Endothelial cell of umbilical vein (primary cell): ENCODE results near the gene MYO5B. TPM values are rescaled to one million over a fixed set of nuclear protein-coding genes. Genes with fewer than 3 reads are reported as not detected.

Experiments
- BruUV-seq: library from RNA; stranded (reverse); fragments of 400-500 nt; replicated peaks from 2 replicates; lab custom pipeline; 2021; lab: Mats Ljungman, UMichigan
- CTCF ChIA-PET: fragments of 300-600, 350-600 bp; sonication (Branson Sonifier 250); formaldehyde crosslinking; loops from one replicate; lab custom pipeline; 2021; ENCODE audit warnings: antibody characterized with exemption, inconsistent platforms; lab: Charles Lee
- POLR2A ChIA-PET: fragments of 300-600, 350-600 bp; sonication (Branson Sonifier 250); formaldehyde crosslinking; loops from one replicate; lab custom pipeline; 2021; ENCODE audit warnings: antibody characterized with exemption, inconsistent platforms; lab: Charles Lee
- DNase-seq: peaks from one replicate; pipeline ENCODE4 v3.0.0-alpha.2; 2011; ENCODE audit warnings: low read depth, low spot score
- FAIRE-seq: peaks from 2 replicates; lab custom pipeline; 2011; peaks lifted over from hg19 to GRCh38; lab: Jason Lieb, UNC
- H2AFZ ChIP-seq: 2 replicates; pipeline ENCODE4 v1.6.0; 2012; ENCODE audit warnings: low read depth, low read length, control low read depth, inconsistent platforms
- H3K27ac ChIP-seq: 2 replicates; pipeline ENCODE4 v1.5.1; 2011; ENCODE audit warnings: low read depth, mild to moderate bottlenecking, control low read depth, low read length, moderate library complexity; ENCODE audit not compliant: insufficient read depth
- H3K27me3 ChIP-seq, 2 experiments: 2 replicates each; pipeline versions ENCODE4 v1.6.0 to v1.6.1; 2011; ENCODE audit warnings: low read length in 2 of 2, mixed read lengths in 1 of 2; ENCODE audit not compliant: control insufficient read depth in 2 of 2, insufficient read depth in 2 of 2
- H3K36me3 ChIP-seq, 2 experiments: 2 replicates in 1 of 2; 3 replicates in 1 of 2; pipeline ENCODE4 v1.5.1; 2011; ENCODE audit warnings: low read length in 2 of 2, mild to moderate bottlenecking in 1 of 2, moderate library complexity in 1 of 2; ENCODE audit not compliant: control insufficient read depth in 2 of 2, insufficient read depth in 2 of 2; ENCODE audit errors: extremely low read depth in 1 of 2
- H3K4me1 ChIP-seq: 3 replicates; pipeline ENCODE4 v1.5.1; 2011; ENCODE audit warnings: mild to moderate bottlenecking, low read length; ENCODE audit not compliant: control insufficient read depth, insufficient read depth; ENCODE audit errors: extremely low read depth
- H3K4me2 ChIP-seq: 2 replicates; pipeline ENCODE4 v1.6.1; 2011; ENCODE audit warnings: low read length, control low read depth, mixed read lengths; ENCODE audit not compliant: insufficient read depth
- H3K4me3 ChIP-seq, 3 experiments: fragments of 200-600 bp in 1 of 3; sonication (generic), shearing (Covaris generic) in 1 of 3; replicated peaks in 1 of 3; 2 replicates each; pipeline ENCODE4 v1.5.1; 2011 to 2016; ENCODE audit warnings: control low read depth in 3 of 3, low read length in 3 of 3, mild to moderate bottlenecking in 2 of 3, inconsistent platforms in 1 of 3, low read depth in 1 of 3, moderate library complexity in 1 of 3; ENCODE audit not compliant: insufficient read depth in 1 of 3
- H3K79me2 ChIP-seq: 2 replicates; pipeline ENCODE4 v1.6.0; 2012; ENCODE audit warnings: low read length, inconsistent platforms; ENCODE audit not compliant: control insufficient read depth, insufficient read depth
- H3K9ac ChIP-seq: replicated peaks from 2 replicates; pipeline ENCODE3; 2011; ENCODE audit warnings: low read length, control low read depth; ENCODE audit not compliant: insufficient read depth; ENCODE audit errors: extremely low read depth
- H3K9me1 ChIP-seq: replicated peaks from 3 replicates; pipeline ENCODE4 v1.6.0; 2011; ENCODE audit warnings: mild to moderate bottlenecking, low read length; ENCODE audit not compliant: control insufficient read depth, insufficient read depth; ENCODE audit errors: extremely low read depth
- H3K9me3 ChIP-seq: replicated peaks from 2 replicates; pipeline ENCODE4 v1.5.1; 2012; ENCODE audit warnings: low read length, inconsistent platforms; ENCODE audit not compliant: control insufficient read depth, insufficient read depth
- H4K20me1 ChIP-seq: replicated peaks from 2 replicates; pipeline ENCODE3; 2011; ENCODE audit warnings: mild to moderate bottlenecking, low read length; ENCODE audit not compliant: control insufficient read depth, insufficient read depth; ENCODE audit errors: extremely low read depth
- EZH2 ChIP-seq: IDR thresholded peaks from 2 replicates; pipeline ENCODE4 v1.6.1; 2012; ENCODE audit warnings: borderline replicate concordance, low read depth, mild to moderate bottlenecking, moderate library complexity, low read length, inconsistent platforms; ENCODE audit not compliant: severe bottlenecking
- FOS ChIP-seq: IDR thresholded peaks from 2 replicates; pipeline ENCODE4 v1.6.1; 2011; ENCODE audit warnings: mild to moderate bottlenecking, low read length, moderate library complexity, borderline replicate concordance; ENCODE audit not compliant: insufficient read depth
- GATA2 ChIP-seq: IDR thresholded peaks from 2 replicates; pipeline ENCODE4 v1.7.0; 2011; ENCODE audit warnings: low read depth, mild to moderate bottlenecking, moderate library complexity, mixed read lengths, low read length; ENCODE audit not compliant: insufficient read length, insufficient read depth
- JUN ChIP-seq: IDR thresholded peaks from 2 replicates; pipeline ENCODE4 v1.6.1; 2011; ENCODE audit warnings: borderline replicate concordance, low read depth; ENCODE audit not compliant: insufficient read length, insufficient read depth
- MAX ChIP-seq: IDR thresholded peaks from 2 replicates; pipeline ENCODE4 v1.6.1; 2011; ENCODE audit not compliant: insufficient read depth, insufficient read length
- MYC ChIP-seq: IDR thresholded peaks from one replicate; pipeline ENCODE4 v1.6.1; 2011; ENCODE audit warnings: mild to moderate bottlenecking, low read depth, low read length
- POLR2A ChIP-seq: IDR thresholded peaks from 2 replicates; pipeline ENCODE4 v1.6.1; 2012; ENCODE audit warnings: low read depth, mild to moderate bottlenecking, control low read depth, low read length
- POLR2AphosphoS5 ChIP-seq: IDR thresholded peaks from 2 replicates; pipeline ENCODE4 v1.6.1; 2012; ENCODE audit warnings: low read depth, mild to moderate bottlenecking, control low read depth, low read length, moderate library complexity; ENCODE audit not compliant: insufficient read depth
- dilution Hi-C: fragments of 300-500 bp; cut with MboI; formaldehyde crosslinking; loops from one replicate; pipeline ENCODE4 v1.15.0; 2019; ENCODE audit warnings: low sequenced_read_pairs; ENCODE audit not compliant: extremely low pct_ligation_motif_present
- intact Hi-C: fragments of 100-400 bp; cut with micrococcal nuclease; formaldehyde crosslinking; loops from one replicate; pipeline ENCODE4 v1.10.0; 2022
- polyA plus RNA-seq, 4 experiments: library from polyadenylated mRNA; depleted of rRNA in 3 of 4; stranded (reverse) in 3 of 4; unstranded in 1 of 4; fragments of >200 nt; gene quantifications; 2 replicates each; pipeline versions ENCODE4 v1.2.1 to v1.2.3, GENCODE V29; 2011 to 2012; ENCODE audit warnings: missing spikeins in 1 of 4
- total RNA-seq: library from RNA; stranded (reverse); gene quantifications from 2 replicates; pipeline ENCODE4 v1.2.3, GENCODE V29; 2021
- TF ChIP-seq, protein P1 (sequence below), 2 donors: IDR thresholded peaks; 1 replicate in 1 of 2; 2 replicates in 1 of 2; pipeline ENCODE4 v1.5.1; 2011; ENCODE audit warnings: low read length in 2 of 2, mild to moderate bottlenecking in 2 of 2, moderate library complexity in 2 of 2, control low read depth in 1 of 2, inconsistent platforms in 1 of 2, low read depth in 1 of 2; ENCODE audit not compliant: insufficient read depth in 1 of 2; ENCODE audit errors: extremely low read depth in 1 of 2

MYO5B gene
- total and polyA plus RNA-seq, 2 donors (not counting 3 experiments of a cell fraction or from before 2014, with no cell fraction given), result 0.54 to 1.1 TPM

DNA sequence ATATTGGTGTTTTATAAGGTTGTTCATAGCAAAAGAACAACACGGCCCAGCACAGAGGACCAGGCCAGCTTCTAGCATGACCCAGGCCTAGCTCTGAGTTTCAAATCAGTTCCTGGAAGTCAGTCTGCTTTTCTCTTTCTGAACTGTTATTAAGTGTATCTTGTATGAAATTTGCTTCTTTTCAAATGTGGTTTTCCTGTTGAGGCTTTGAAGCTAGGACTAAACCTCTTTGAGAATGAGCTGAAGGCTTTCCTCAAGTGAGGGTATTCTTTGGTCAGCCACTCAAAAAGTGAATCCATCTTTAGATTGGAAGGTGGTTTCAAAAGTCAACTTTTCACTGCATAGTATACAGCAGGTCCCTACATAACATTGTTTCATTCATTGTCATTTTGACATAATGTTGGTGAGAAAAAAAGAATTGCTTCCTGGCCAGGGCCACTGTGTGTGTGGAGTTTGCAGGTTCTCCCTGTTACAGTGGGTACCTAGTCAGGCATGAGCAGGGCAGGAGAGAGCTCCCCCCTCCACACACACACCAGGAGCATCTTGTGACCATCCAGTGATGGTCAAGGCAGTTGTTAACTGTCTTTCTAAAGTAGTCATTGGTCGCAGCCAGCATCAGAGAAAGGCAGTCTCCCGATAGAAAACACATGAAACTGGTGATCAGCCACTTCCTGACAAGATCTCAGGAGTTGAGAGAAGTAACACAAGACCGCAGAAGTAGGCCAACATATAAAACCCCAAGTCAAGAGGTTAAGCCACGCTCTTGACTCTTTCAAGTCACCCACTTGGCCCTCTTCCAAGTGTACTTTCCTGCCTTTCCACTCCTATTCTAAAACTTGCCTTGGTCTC, 374.9 kb downstream of the MYO5B start:
- Histone ChIP-seq H3K9me1 (no peaks in the 10 kb centered on the region), H3K4me1 (no peaks in the 10 kb centered on the region), H3K36me3 (no peaks in the 10 kb centered on the region), H3K79me2 (no peaks in the 10 kb centered on the region), H3K27me3 (no peaks in the 10 kb centered on the region), H2AFZ (no peak overlapping the region), H4K20me1 (no peaks in the 10 kb centered on the region), H3K9me3 (no peaks in the 10 kb centered on the region), H3K27ac (no peak overlapping the region), H3K9ac (no peak overlapping the region), H3K4me2 (no peak overlapping the region), H3K4me3 (no peak overlapping the region)
- BruUV-seq, result no TSS peak
- DNase-seq, result no peak
- ChIA-PET CTCF (interaction anchor here (2.2 kb wide), 1 partner anchor 39 kb away, joined by 9 read pairs; no protein-coding TSS in a partner anchor), POLR2A (no interaction called here)
- intact Hi-C loops (no loop called here), dilution Hi-C loops (no loop called here)
- no peak for FAIRE-seq
- TF ChIP-seq MYC (no peak), JUN (no peak), EZH2 (no peak), GATA2 (no peak), POLR2AphosphoS5 (no peak), POLR2A (no peak), FOS (no peak), MAX (no peak)
- TF ChIP-seq, protein P1, sequence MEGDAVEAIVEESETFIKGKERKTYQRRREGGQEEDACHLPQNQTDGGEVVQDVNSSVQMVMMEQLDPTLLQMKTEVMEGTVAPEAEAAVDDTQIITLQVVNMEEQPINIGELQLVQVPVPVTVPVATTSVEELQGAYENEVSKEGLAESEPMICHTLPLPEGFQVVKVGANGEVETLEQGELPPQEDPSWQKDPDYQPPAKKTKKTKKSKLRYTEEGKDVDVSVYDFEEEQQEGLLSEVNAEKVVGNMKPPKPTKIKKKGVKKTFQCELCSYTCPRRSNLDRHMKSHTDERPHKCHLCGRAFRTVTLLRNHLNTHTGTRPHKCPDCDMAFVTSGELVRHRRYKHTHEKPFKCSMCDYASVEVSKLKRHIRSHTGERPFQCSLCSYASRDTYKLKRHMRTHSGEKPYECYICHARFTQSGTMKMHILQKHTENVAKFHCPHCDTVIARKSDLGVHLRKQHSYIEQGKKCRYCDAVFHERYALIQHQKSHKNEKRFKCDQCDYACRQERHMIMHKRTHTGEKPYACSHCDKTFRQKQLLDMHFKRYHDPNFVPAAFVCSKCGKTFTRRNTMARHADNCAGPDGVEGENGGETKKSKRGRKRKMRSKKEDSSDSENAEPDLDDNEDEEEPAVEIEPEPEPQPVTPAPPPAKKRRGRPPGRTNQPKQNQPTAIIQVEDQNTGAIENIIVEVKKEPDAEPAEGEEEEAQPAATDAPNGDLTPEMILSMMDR (IDR thresholded peaks at IDR 0.05; ENCODE audit: extremely low read depth in 1 of 2, insufficient read depth in 1 of 2, low read depth in 1 of 2, low read length in 2 of 2), result no peak
